Naive thymus-derived CD4-positive, alpha-beta T cell (primary cell): ENCODE measurements around the gene OR4S2. TPM values are rescaled to one million over a fixed set of nuclear protein-coding genes. Genes with fewer than 3 reads are reported as not detected.

Experiments used
- polyA plus RNA-seq, 2 donors: library from polyadenylated mRNA; unstranded; fragments of 300-500 nt; fragmentation: Illumina TruSeq; gene quantifications; one replicate each; pipeline ENCODE4 v1.2.3, GENCODE V29; 2021
- total RNA-seq, 6 experiments: library from RNA in 5 of 6; stranded (reverse) in 5 of 6; gene quantifications; 1 replicate in 5 of 6; 2 replicates in 1 of 6; pipeline ENCODE4 v1.2.3 and lab custom pipeline; 2021 to 2026

OR4S2 gene
- total and polyA plus RNA-seq, 7 experiments from 2014 or later = not detected

Other genes starting within 250 kb of the OR4S2 start
- gene OR4C15, start 93.9 kb upstream of the OR4S2 start, total RNA-seq = not detected
- not detected for gene OR4C15, start 93.9 kb upstream of the OR4S2 start, polyA plus RNA-seq
- gene OR4C16, start 76.2 kb upstream of the OR4S2 start, total RNA-seq = not detected
- gene OR4C16, start 76.2 kb upstream of the OR4S2 start, polyA plus RNA-seq = not detected
- not detected for gene OR4C11, start 40.7 kb upstream of the OR4S2 start, total RNA-seq
- not detected for gene OR4C11, start 40.7 kb upstream of the OR4S2 start, polyA plus RNA-seq
- gene OR4P4, start 13.2 kb upstream of the OR4S2 start, total RNA-seq = not detected
- not detected for gene OR4P4, start 13.2 kb upstream of the OR4S2 start, polyA plus RNA-seq
- gene OR4C6, start 13.9 kb downstream of the OR4S2 start, total RNA-seq = not detected
- gene OR4C6, start 13.9 kb downstream of the OR4S2 start, polyA plus RNA-seq = not detected
- not detected for gene OR5D13, start 125.1 kb downstream of the OR4S2 start, total RNA-seq
- gene OR5D13, start 125.1 kb downstream of the OR4S2 start, polyA plus RNA-seq = not detected
- not detected for gene OR5D14, start 147.2 kb downstream of the OR4S2 start, total RNA-seq
- gene OR5D14, start 147.2 kb downstream of the OR4S2 start, polyA plus RNA-seq = not detected
- gene OR5L1, start 163.0 kb downstream of the OR4S2 start, total RNA-seq = not detected
- gene OR5L1, start 163.0 kb downstream of the OR4S2 start, polyA plus RNA-seq = not detected
- gene OR5D18, start 171.3 kb downstream of the OR4S2 start, total RNA-seq = not detected
- gene OR5D18, start 171.3 kb downstream of the OR4S2 start, polyA plus RNA-seq = not detected
- gene OR5L2, start 178.9 kb downstream of the OR4S2 start, total RNA-seq = not detected
- gene OR5L2, start 178.9 kb downstream of the OR4S2 start, polyA plus RNA-seq = not detected
- not detected for gene OR5D16, start 190.4 kb downstream of the OR4S2 start, total RNA-seq
- gene OR5D16, start 190.4 kb downstream of the OR4S2 start, polyA plus RNA-seq = not detected
- gene TRIM51, start 235.0 kb downstream of the OR4S2 start, total RNA-seq = under 1 TPM in 2 of 5 experiments, not detected in 3; 0.29 to 0.32 TPM
- gene TRIM51, start 235.0 kb downstream of the OR4S2 start, polyA plus RNA-seq = not detected